Ascending aorta (tissue), 2 donors: ENCODE results near the gene PFN3. TPM values are rescaled to one million over a fixed set of nuclear protein-coding genes. Genes with fewer than 3 reads are reported as not detected.

Source experiments
- DNase-seq, 2 donors: peaks; one replicate each; pipeline ENCODE4 v3.0.0-alpha.2; 2019; ENCODE audit warnings: low spot score in 2 of 2
- H3K27ac ChIP-seq, 2 donors: fragments of 200-600 bp; sonication (generic); one replicate each; pipeline ENCODE4 v1.5.1; 2016 to 2017; ENCODE audit warnings: mild to moderate bottlenecking in 1 of 2
- H3K27me3 ChIP-seq: fragments of 200-600 bp; sonication (generic); one replicate; pipeline ENCODE4 v1.5.1; 2017
- H3K36me3 ChIP-seq, 2 donors: fragments of 200-600 bp; sonication (generic); one replicate each; pipeline ENCODE4 v1.5.1; 2016
- H3K4me1 ChIP-seq, 2 donors: fragments of 200-600 bp; sonication (generic); one replicate each; pipeline ENCODE4 v1.5.1; 2016 to 2017; ENCODE audit warnings: mild to moderate bottlenecking in 1 of 2
- H3K4me3 ChIP-seq, 2 donors: fragments of 200-600 bp; sonication (generic); one replicate each; pipeline ENCODE4 v1.5.1; 2016 to 2017; ENCODE audit warnings: mild to moderate bottlenecking in 1 of 2
- H3K9me3 ChIP-seq, 2 donors: fragments of 200-600 bp; sonication (generic); one replicate each; pipeline ENCODE4 v1.5.1; 2016
- CTCF ChIP-seq, 3 experiments: fragments of 200-600 bp in 2 of 3; fragments of 450-650 bp in 1 of 3; sonication (generic) in 2 of 3; IDR thresholded peaks; one replicate each; pipeline ENCODE4 v1.5.1; 2016 to 2019; ENCODE audit warnings: antibody characterized with exemption in 3 of 3, mild to moderate bottlenecking in 1 of 3, moderate library complexity in 1 of 3
- intact Hi-C: fragments of 100-400 bp; cut with DNase I; formaldehyde crosslinking; loops from one replicate; pipeline ENCODE4 v1.15.1; 2023
- total RNA-seq: library from RNA; depleted of rRNA; stranded (reverse); fragments of >200 nt; gene quantifications from one replicate; pipeline ENCODE4 v1.1.0, GENCODE V29; 2016

Gene PFN3
- total RNA-seq, 1 donor from 2014 or later: not detected

- H3K9me3 ChIP-seq: no peaks in the 10 kb centered on the region
- TF ChIP-seq CTCF (IDR thresholded peaks at IDR 0.05): no peak
- no peak overlapping the region for H3K4me3 ChIP-seq
- intact Hi-C loops: no loop called here
- H3K27ac ChIP-seq: no peak overlapping the region
- H3K36me3 ChIP-seq: peaks cover 56 to 67% of the 10 kb centered on the region in 2 donors
- H3K27me3 ChIP-seq: no peaks in the 10 kb centered on the region
- DNase-seq: no peak
- H3K4me1 ChIP-seq: no peaks in the 10 kb centered on the region
These were observed 34.7 kb upstream of the PFN3 start for GRCh38 chr5:177434942-177435738.

GRCh38 chr5:177434437-177434836 lies 34.0 kb upstream of the PFN3 start:
- Histone ChIP-seq H3K4me3 (no peak overlapping the region), H3K27me3 (no peaks in the 10 kb centered on the region), H3K36me3 (peaks cover 56 to 68% of the 10 kb centered on the region in 2 donors), H3K4me1 (no peaks in the 10 kb centered on the region), H3K9me3 (no peaks in the 10 kb centered on the region), H3K27ac (no peak overlapping the region)
- TF ChIP-seq CTCF (IDR thresholded peaks at IDR 0.05): no peak
- intact Hi-C loops: no loop called here
- DNase-seq: no peak

- Histone ChIP-seq H3K27me3 (no peaks in the 10 kb centered on the region), H3K27ac (no peak overlapping the region), H3K4me1 (no peaks in the 10 kb centered on the region), H3K9me3 (no peaks in the 10 kb centered on the region), H3K4me3 (no peak overlapping the region), H3K36me3 (peaks cover 56 to 66% of the 10 kb centered on the region in 2 donors)
- DNase-seq: no peak
- intact Hi-C loops: no loop called here
- TF ChIP-seq CTCF (IDR thresholded peaks at IDR 0.05): no peak
These were observed 33.3 kb upstream of the PFN3 start for GRCh38 chr5:177433658-177434217.

GRCh38 chr5:177432839-177433657 lies 32.6 kb upstream of the PFN3 start:
- Histone ChIP-seq H3K4me1 (peaks cover 0 to 3% of the 10 kb centered on the region in 2 donors), H3K27ac (no peak overlapping the region), H3K4me3 (no peak overlapping the region), H3K9me3 (no peaks in the 10 kb centered on the region), H3K27me3 (no peaks in the 10 kb centered on the region), H3K36me3 (peaks cover 56 to 60% of the 10 kb centered on the region in 2 donors)
- TF ChIP-seq CTCF (IDR thresholded peaks at IDR 0.05): no peak
- intact Hi-C loops: no loop called here
- no peak for DNase-seq

- no peak overlapping the region for H3K27ac ChIP-seq
- H3K9me3 ChIP-seq: no peaks in the 10 kb centered on the region
- peaks cover 6 to 10% of the 10 kb centered on the region in 2 donors for H3K4me1 ChIP-seq
- no peak for DNase-seq
- H3K27me3 ChIP-seq: no peaks in the 10 kb centered on the region
- intact Hi-C loops: no loop called here
- H3K36me3 ChIP-seq: peaks cover 56 to 60% of the 10 kb centered on the region in 2 donors
- no peak overlapping the region for H3K4me3 ChIP-seq
- no peak for TF ChIP-seq CTCF (IDR thresholded peaks at IDR 0.05)
These were observed 31.8 kb upstream of the PFN3 start for GRCh38 chr5:177432143-177432838.
